ENCODE measurements around the gene FIBP.

Gene FIBP

GRCh38 chr11:65844231-65844872 lies 43.9 kb downstream of the FIBP start:
- DNase-seq (ENCODE audit: low spot score) = no peak

DNA sequence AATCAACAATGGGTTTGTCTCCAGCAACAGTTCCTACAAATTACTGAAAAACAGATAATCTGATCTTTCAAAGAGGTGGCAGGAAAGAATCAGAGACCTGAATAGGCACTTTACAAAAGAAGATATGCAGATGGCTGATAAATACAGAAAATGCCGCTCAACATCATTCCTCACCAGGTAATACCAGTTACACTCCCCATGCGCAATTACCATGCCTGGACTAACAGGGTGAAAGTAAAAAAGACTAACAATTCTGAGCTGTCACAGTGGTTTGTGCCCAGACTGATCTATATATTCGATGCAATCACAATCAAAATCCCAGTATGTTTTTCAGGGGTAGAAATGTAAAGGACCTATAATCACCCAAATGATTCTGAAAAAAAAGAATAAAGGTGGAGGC lies 44.5 kb downstream of the FIBP start:
- no peak for DNase-seq (ENCODE audit: low spot score)

GRCh38 chr11:65842144-65842543 lies 46.1 kb downstream of the FIBP start:
- no peak for DNase-seq (ENCODE audit: low spot score)

DNA sequence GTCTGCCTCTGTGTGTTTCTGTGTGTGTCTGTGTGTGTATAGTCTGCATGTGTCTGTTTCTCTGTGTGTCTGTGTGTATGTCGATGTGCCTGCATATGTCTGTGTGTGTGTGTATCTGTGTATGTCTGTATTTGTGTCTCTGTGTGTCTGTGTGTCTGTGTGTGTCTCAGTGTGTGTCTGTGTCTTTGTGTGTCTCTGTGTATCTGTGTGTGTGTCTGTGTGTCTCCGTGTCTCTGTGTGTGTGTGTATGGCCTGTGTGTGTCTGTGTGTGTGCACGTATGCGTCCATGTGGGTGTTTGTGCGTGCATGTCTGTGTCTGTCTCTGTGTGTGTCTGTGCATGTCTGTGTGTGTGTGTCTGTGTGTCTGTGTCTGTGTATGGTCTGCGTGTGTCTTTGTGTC lies 54.1 kb downstream of the FIBP start:
- no peak for DNase-seq (ENCODE audit: low spot score)
